Right ventricle myocardium inferior (tissue), 1 donor: ENCODE measurements around the gene OR5H1. TPM values are rescaled to one million over a fixed set of nuclear protein-coding genes. Genes with fewer than 3 reads are reported as not detected.
"Not testable (repeated sequence)": the region's sequence is repeated elsewhere in the genome, so short reads cannot be mapped to it uniquely, and the experiment has no call there.

Source experiments
- ATAC-seq: fragments of 200-7000 bp; cut with Tn5 transposase; one replicate; pipeline ENCODE4 v1.9.1; 2020; ENCODE audit warnings: mild to moderate bottlenecking, moderate library complexity
- DNase-seq: peaks from one replicate; pipeline ENCODE4 v3.0.0; 2021; ENCODE audit errors: missing footprints
- intact Hi-C: fragments of 100-400 bp; cut with DNase I; formaldehyde crosslinking; loops from one replicate; pipeline ENCODE4 v1.11.0; 2022
- long read RNA-seq: library from polyadenylated mRNA; unstranded; transcript quantifications from one replicate; pipeline ENCODE4 v2.0.0, GENCODE V29; 2021
- total RNA-seq: library from RNA; stranded (reverse); fragmentation: NEBNext Ultra II Directional; extraction: Animal tissue kit (Norgen Biotek cat#: 25700); gene quantifications from one replicate; pipeline ENCODE4 v1.2.1, GENCODE V29; 2021
- donor health status: DM: no; HTN: yes; CAD: no; lungs with severe emphysema.

Gene OR5H1
- not detected for total RNA-seq
- long read RNA-seq, result 0 reads

DNA sequence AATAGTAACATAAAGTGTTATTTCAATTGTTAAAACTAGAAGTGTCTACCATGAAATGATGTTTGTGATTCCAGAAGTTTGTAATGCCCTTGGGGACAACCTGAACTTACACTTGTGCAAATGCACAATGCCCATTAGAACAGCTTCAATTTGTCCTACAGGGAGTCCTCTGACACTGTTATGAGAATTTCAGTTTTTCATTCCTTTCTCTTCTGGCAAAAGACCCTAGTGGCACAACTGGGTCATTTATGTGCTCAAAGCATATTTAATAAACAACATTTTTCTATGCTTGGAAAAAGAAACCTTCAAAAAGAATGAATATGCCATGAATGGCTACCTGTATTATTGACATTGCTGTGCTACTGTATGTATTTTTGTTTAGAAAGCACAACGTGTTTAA lies at the start of gene OR5H1:
Gene OR5H1 (plus strand): TSS at position 301 of the 400 bp plus-strand sequence. CDS start 1,977 bp downstream, outside the sequence.
- intact Hi-C loops, result no loop called here
- ATAC-seq (no peak), DNase-seq (no peak)

- DNase-seq, result no peak
- no peak for ATAC-seq
- intact Hi-C loops, result no loop called here
These were observed 43.6 kb upstream of the OR5H1 start, which contains the start of gene OR5AC2 for GRCh38 chr3:98086873-98087272. Gene OR5AC2, plus strand, starts transcription at chr3:98087173. Its CDS starts 0 bp downstream, at chr3:98087173.

DNA sequence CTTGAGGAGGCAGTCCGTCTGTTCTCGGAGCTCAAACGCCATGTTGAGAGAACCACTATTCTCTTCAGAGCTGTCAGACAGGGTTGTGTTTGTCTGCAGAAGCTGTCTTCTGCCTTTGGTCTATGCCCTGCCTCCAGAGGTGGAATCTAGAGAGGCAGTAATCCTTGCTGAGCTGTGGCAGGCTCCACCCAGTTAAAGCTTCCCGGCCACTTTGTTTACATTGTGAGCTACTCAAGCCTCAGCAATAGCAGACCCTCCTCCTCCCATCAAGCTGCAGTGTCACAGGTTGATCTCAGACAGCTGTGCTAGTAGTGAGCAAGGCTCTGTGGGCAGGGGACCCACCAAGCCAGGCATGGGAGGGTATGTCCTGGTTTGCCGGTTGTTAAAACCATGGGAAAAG lies 34.6 kb upstream of the OR5H1 start:
- DNase-seq, result no peak
- no peak for ATAC-seq
- intact Hi-C loops, result no loop called here

DNA sequence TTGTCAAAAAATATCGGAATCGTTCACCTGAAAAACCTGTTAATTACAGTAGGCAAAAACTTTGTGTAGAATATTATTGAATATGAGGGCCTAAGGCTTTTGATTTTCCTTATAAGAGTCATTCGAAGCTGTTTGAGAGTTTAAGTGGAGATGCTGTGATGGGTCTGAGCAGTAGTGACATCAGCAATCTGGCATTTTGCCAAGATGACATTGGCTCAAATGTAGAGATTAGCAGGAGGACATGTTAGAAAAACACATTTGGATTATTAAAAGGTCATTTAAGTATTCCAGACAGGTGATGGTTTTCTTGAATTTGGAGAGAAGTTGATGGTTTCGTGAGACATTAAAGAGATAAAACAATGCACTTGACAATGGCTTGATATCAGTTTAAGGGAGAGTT lies 30.7 kb upstream of the OR5H1 start:
- ATAC-seq (no peak), DNase-seq (no peak)

DNA sequence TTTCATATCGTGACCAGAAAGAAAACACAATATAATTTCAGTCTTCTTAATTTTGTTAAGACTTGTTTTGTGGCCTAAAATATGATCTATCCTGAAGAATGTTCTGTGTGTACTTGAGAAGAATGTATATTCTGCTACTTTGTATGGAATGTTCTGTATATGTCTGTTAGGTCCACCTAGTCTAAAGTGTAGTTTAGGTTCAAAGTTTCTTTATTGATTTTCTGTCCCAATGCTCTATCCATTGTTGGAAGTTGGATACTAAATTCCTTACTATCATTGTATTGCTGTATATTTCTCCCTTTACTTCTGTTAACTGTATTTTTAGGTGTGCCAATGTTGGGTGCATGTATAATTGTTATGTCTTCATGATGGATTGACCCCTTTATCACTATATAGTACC lies 22.4 kb upstream of the OR5H1 start:
- no peak for ATAC-seq
- no peak for DNase-seq
- intact Hi-C loops, result no loop called here

More for the DNA sequence above, 30.7 kb upstream of the OR5H1 start:
- intact Hi-C loops, result no loop called here

- intact Hi-C loops, result no loop called here
- DNase-seq (no peak), ATAC-seq (no peak)
These were observed 20.5 kb upstream of the OR5H1 start for GRCh38 chr3:98109807-98110549.

DNA sequence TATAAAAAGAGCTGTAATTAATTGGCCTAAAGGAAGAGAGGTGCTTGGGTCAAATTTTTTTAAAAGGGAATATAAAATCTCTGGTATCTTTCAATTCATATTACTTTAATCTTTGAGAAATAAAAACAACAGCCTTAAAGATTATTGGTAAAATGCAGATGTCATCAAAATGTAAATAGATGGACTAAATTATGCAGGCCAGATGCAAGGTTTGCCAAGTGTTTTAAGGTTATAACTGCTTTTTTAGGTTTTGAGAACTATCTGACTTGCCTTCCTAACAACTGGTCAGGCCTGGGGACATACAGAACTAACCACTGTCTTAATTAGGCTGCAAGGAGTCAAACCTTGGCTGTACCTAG lies 20.0 kb upstream of the OR5H1 start:
- DNase-seq (no peak), ATAC-seq (no peak)
- intact Hi-C loops, result no loop called here

DNA sequence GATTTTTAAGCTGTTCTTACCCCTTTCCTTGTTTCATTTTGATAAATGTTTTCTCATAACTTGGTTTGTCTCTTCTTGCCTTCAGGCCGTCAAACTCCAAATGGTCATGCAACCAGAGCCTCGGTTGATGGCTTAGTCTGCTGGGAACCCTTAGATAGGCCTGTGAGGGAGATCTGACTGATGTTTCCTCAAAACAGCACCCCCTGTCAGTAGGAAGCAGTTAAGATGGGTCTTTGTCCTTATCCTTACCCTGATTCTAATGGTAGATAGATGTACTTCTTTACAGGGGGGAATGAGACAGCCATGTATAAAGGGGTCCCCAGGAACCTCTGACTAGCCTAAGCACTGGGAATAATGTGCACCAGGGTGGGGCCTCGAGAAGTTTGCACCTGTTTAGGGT lies 16.3 kb upstream of the OR5H1 start:
- ATAC-seq, result no peak
- intact Hi-C loops, result no loop called here
- DNase-seq, result no peak

DNA sequence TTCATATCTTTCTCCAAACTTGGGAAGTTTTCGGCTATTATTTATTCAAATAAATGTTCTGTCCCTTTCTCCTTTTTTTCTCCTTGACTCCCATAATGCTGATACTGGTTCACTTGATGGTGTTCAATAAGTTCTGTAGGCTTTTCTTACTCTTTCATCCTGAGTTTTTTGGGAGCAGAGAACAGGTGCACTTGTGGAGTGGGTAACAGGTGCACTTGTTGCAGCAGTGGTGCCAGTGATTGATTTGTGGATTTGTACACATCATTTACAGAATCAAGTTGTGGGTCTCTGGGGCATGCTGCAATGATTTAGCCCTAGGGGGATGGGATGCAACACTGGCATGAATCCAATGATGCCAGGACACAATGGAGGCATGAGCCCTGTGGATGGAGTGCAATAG lies 14.8 kb upstream of the OR5H1 start:
- no peak for ATAC-seq
- DNase-seq, result no peak
- intact Hi-C loops, result no loop called here

DNA sequence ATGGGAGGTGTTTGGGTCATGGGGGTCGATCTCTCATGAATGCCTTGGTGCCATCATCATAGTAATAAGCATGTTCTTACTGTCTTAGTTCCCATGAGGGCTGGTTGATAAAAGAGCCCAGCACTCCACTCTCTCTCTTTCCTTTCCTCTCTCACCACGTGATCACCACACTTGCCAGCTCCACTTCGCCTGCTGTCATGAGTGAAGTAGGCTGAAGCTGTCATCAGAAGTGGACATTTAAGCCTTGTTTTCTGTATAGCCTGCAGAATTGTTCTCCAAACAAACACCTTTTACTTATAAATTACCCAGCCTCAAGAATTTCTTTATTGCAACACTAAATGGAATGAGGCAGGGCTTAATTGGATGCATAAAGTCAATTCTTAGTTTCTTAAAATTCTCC lies 6.1 kb downstream of the OR5H1 start:
- intact Hi-C loops, result no loop called here
- ATAC-seq (no peak), DNase-seq (no peak)

DNA sequence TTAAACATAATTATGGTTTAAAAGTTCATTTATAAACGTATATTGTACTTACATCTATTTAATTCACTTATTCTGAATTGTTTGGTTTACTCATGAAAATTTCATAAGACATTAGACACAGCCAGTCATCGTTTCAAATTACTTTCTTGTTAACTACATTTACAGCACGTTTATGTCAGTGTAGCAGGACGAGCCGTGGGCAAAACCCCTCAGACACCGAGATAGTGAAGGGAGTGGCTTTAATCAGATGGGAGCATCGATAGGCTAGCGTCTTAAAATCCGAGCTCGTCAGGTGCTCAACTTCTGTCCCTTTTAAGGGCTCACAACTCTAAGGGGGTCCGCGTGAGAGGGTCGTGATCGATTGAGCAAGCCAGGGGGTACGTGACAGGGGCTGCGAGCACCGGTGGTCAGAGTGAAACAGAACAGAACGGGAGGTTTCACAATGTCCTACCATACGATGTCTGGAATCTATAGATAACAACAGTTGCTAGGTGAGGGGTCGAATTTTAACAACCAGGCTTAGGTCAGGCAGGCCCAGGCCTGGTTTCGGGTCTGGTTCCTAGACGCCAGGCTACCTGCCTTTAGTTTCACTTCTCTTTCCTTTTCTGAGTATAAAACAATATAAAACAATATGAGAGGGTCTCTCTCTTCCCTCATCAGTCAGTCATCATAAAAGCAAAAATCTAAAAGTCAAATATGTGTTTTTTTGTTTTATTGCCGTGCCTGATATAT lies 7.5 kb downstream of the OR5H1 start:
- ATAC-seq, intact Hi-C loops: not testable (repeated sequence)

GRCh38 chr3:98140531-98140930 lies 10.0 kb downstream of the OR5H1 start:
- no peak for DNase-seq
- no peak for ATAC-seq
- intact Hi-C loops, result no loop called here

More for the DNA sequence above, 7.5 kb downstream of the OR5H1 start:
- DNase-seq, result not testable (repeated sequence)

- ATAC-seq, result no peak
- intact Hi-C loops, result no loop called here
- DNase-seq, result no peak
These were observed 16.7 kb downstream of the OR5H1 start, which contains the start of gene OR5H14 for GRCh38 chr3:98147179-98147578. Gene OR5H14, plus strand, starts transcription at chr3:98147479. Its CDS starts 1,907 bp downstream, at chr3:98149386.

DNA sequence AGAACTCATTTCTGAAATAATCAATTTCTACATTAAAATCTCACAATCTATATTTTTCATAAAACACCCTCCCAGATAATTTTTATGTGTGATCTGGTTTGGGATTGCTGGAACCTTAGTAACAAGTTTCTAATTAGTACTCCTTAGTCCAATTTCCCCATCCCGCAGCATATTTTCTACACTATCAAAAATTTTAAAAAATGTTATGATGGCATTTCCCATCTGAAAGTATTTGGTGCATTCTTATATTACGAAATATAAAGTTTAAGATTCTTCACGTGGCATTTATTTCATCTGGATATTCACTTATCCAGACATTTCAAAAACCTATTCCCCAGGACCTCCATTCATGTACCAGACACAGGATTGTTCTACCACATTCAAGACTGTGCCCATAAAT lies 18.2 kb downstream of the OR5H1 start:
- intact Hi-C loops, result no loop called here
- DNase-seq (no peak), ATAC-seq (no peak)

DNA sequence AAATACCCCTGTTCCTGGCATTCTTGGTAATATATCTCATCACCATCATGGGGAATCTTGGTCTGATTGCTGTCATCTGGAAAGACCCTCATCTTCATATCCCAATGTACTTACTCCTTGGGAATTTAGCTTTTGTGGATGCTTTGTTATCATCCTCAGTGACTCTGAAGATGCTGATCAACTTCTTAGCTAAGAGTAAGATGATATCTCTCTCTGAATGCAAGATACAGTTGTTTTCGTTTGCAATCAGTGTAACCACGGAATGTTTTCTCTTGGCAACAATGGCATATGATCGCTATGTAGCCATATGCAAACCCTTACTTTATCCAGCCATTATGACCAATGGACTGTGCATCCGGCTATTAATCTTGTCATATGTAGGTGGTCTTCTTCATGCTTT lies 18.9 kb downstream of the OR5H1 start:
- ATAC-seq, DNase-seq, intact Hi-C loops: not testable (repeated sequence)

DNA sequence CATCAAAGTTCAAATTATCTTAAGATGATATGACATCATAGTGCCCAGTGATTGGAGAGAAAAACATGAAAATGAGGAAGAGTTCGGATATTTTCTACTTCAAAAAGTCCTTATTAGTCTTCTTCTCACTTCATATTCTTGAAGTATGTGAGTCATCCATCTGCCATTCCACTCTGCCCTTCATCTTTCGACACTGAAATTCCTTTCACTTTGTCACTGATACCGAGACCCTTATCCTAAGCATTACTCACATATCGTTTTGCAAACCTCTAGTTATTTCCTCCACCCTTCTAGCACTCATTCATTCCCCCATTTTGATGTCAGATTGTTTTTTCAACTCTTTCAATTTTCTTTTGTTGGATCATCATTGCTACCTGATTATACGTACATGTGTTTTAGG lies 20.7 kb downstream of the OR5H1 start:
- ATAC-seq, result no peak
- no peak for DNase-seq
- intact Hi-C loops, result no loop called here

DNA sequence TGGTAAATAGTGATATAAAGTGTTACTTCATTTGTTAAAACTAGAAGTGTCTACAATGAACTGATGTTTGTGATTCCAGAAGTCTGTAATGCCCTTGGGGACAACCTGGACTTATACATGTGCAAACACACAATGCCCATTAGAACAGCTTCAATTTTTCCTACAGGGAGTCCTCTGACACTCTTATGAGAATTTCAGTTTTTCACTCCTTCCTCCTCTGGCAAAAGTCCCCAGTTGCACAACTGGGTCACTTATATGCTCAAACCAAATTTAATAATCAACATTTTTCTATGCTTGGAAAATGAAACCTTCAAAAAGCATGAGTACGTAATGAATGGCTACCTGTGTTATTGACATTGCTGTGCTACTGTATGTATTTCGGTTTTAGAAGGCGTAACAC lies 35.9 kb downstream of the OR5H1 start, which contains the start of gene OR5H15:
Gene OR5H15 (plus strand): TSS at position 301 of the 400 bp plus-strand sequence. CDS start 2,004 bp downstream, outside the sequence.
- intact Hi-C loops, result no loop called here
- ATAC-seq, result no peak

GRCh38 chr3:98171071-98171470 lies 40.5 kb downstream of the OR5H1 start:
- intact Hi-C loops, result no loop called here
- no peak for DNase-seq
- no peak for ATAC-seq

More for the DNA sequence above, 35.9 kb downstream of the OR5H1 start, which contains the start of gene OR5H15:
- DNase-seq, result no peak

DNA sequence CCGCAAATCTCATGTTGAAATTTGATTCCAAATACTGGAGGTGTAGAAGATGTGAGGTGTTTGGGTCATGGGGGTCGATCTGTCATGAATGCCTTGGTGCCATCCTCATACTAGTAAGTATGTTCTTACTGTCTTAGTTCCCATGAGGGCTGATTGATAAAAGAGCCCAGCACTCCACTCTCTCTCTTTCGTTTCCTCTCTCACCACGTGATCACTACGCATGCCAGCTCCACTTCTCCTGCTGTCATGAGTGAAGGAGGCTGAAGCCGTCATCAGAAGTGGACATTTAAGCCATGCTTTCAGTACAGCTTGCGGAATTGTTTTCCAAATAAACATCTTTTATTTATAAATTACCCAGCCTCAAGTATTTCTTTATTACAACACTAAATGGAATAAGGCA lies 42.1 kb downstream of the OR5H1 start:
- intact Hi-C loops, result no loop called here
- no peak for ATAC-seq
- no peak for DNase-seq

DNA sequence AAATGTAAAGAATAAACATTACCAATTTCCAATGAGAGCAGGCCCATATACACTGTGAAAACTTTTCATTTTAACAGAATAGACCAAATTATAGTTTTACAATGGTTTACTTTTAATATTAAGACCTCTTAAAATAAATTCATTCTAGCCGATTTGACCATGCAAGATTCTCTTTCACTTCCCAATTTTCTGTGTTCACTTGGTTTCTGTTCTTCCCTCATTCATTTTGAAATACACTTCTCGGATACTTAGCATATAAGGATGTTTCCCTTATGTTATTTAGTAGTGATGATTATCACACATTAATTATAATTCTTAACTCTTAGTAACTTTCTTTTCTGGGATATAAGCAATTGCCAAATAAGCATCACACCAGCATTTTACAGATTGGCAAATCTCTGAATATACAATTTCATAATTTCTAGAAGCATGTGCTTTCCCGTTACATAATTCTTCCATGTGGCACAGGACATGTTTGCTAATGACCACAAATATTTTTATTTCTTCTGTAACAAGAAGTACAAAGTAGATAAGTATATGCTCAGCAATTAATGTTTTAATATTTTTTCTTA lies 49.9 kb downstream of the OR5H1 start:
- DNase-seq (no peak), ATAC-seq (no peak)
- intact Hi-C loops, result no loop called here
